Measurements from ENCODE around the gene SLC12A8. TPM values are rescaled to one million over a fixed set of nuclear protein-coding genes. Genes with fewer than 3 reads are reported as not detected.

Gene SLC12A8
- polyA plus RNA-seq, 3 donors, result 5.9 to 10.3 (median 8.4) TPM

Other genes starting within 250 kb of the SLC12A8 start
- 10 to 100 TPM; 22.3 to 29.7 (median 27.9) TPM for gene HEG1, start 156.8 kb downstream of the SLC12A8 start, polyA plus RNA-seq (ENCODE audit: insufficient read length in 3 of 3)
- 10 to 100 TPM; 40.3 to 47.3 (median 43.5) TPM for gene ZNF148, start 162.6 kb upstream of the SLC12A8 start, polyA plus RNA-seq (ENCODE audit: insufficient read length in 3 of 3)